ENCODE data around the gene ARHGEF25. TPM values are rescaled to one million over a fixed set of nuclear protein-coding genes. Genes with fewer than 3 reads are reported as not detected.
A peak's percentile ranks its signal among the peaks of the same experiment; 100 is the strongest.

ARHGEF25 gene
- total and polyA plus RNA-seq, 2 of the 13 experiments (the other 11 are each of a cell fraction or from before 2014, with no cell fraction given) = 11.5 to 12.5 TPM

DNA sequence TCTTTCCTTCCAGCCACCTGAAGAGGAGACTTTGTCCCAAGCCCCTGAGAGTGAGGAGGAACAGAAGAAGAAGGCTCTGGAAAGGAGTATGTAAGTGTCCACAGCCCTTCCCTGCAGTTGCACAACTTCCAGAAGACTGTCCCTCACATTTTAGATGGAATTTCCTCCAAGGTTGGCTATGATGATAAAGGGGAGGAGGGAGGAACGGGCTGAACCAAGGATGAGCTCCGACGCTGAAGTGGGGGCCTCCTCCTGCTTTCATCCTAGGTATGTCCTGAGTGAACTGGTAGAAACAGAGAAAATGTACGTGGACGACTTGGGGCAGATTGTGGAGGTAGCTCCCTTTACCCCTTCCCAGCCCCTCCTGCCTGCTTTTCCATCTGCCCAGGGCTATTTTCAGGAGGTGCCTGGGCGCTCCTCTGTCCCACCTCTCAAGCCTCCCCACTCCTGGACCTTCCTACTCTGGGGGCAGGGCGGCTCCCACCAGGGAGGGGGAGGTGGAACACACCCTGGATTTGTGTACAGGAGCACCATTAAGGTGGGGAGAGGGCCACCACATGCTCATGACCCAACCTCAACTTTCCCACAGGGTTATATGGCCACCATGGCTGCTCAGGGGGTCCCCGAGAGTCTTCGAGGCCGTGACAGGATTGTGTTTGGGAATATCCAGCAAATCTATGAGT is 2.3 kb downstream of the ARHGEF25 start:
- CTCF ChIA-PET (ENCODE audit: low intra/inter-chr PET ratio, low total read pairs) = no interaction called here
- Histone ChIP-seq H3K4me2 (ENCODE audit: low read depth, low read length) (no peak overlapping the region), H3K36me3 (replicated peaks in 1 of 2; ENCODE audit: control insufficient read depth in 1 of 2, insufficient read depth in 2 of 2, low read length in 2 of 2) (no peaks in the 10 kb centered on the region), H3K27ac (ENCODE audit: extremely low read length, insufficient read depth, low read length) (no peak overlapping the region), H4K20me1 (ENCODE audit: insufficient read depth, low read length) (no peaks in the 10 kb centered on the region), H3K79me2 (ENCODE audit: insufficient read depth, low read length) (no peaks in the 10 kb centered on the region), H3K4me3 (replicated peaks in 1 of 3; ENCODE audit: insufficient read depth in 1 of 3, low read depth in 2 of 3, low read length in 3 of 3) (no peak overlapping the region), H3K4me1 (ENCODE audit: insufficient read depth, low read length) (peaks cover 32% of the 10 kb centered on the region), H3K27me3 (ENCODE audit: control insufficient read depth in 1 of 2, insufficient read depth in 2 of 2, low read length in 2 of 2) (peaks cover 0 to 14% of the 10 kb centered on the region in 2 experiments; a peak in 2 of 5 replicates), H3K9me3 (ENCODE audit: low read length) (no peaks in the 10 kb centered on the region), H2AFZ (ENCODE audit: low read length) (no peak overlapping the region), H3K9ac (ENCODE audit: insufficient read depth, low read depth, low read length) (no peak overlapping the region)
- in situ Hi-C loops (cut with HindIII; ENCODE audit: extremely low pct_ligation_motif_present, low pct_unique_long_range_greater_than_20kb) = no loop called here
- DNase-seq (ENCODE audit: low spot score) (no peak), FAIRE-seq (no peak), ATAC-seq (no peak)
- POLR2A ChIA-PET = interaction anchor here (1.1 to 1.9 kb wide), 2 partner anchors 23 to 30 kb away, joined by 3 to 9 read pairs; partner anchors contain the start of gene PIP4K2C
- 83% methylated on average over 10 of the region's 10 CpGs for WGBS (ENCODE audit: low lambda C conversion rate)
- intact Hi-C loops (cut with micrococcal nuclease; ENCODE audit: unreplicated experiment) = no loop called here
- BruUV-seq (replicated peaks) = no TSS peak
- TF ChIP-seq SP1 (IDR thresholded peaks at IDR 0.05) (no peak), SP1 (CRISPR knock-in tag; IDR thresholded peaks at IDR 0.05) (no peak)

DNA sequence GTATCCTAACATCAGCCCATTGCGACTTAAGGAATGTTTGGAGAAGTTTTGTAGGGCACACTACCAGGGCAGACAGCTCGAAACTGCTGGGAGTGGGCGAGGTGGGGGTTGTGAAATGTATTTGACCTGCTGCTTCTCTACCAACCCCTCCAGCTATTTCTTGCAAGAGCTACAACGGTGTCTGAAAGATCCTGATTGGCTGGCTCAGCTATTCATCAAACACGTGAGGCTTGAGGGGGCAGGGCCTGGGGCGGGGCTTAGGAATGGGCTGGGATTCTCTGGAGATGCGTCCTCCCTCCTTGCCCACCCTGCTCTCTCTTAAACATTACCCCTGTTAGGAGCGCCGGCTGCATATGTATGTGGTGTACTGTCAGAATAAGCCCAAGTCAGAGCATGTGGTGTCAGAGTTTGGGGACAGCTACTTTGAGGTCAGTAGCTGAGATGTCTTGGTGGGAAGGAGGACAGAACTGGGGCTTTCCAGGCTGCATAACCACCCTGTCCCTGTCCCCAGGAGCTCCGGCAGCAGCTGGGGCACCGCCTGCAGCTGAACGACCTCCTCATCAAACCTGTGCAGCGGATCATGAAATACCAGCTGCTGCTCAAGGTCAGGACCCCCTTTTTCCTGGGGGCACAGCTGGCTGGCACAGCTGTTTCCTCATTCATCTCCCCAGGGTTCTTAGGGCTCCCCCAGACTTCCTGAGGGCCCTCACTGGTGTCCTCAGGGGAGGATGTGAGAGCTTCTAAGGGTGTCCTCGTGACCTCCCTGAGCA is 3.1 kb downstream of the ARHGEF25 start:
- in situ Hi-C loops (cut with HindIII; ENCODE audit: extremely low pct_ligation_motif_present, low pct_unique_long_range_greater_than_20kb) = no loop called here
- Histone ChIP-seq H3K4me2 (ENCODE audit: low read depth, low read length) (no peak overlapping the region), H3K27ac (ENCODE audit: extremely low read length, insufficient read depth, low read length) (no peak overlapping the region), H3K79me2 (ENCODE audit: insufficient read depth, low read length) (no peaks in the 10 kb centered on the region), H3K4me3 (replicated peaks in 1 of 3; ENCODE audit: insufficient read depth in 1 of 3, low read depth in 2 of 3, low read length in 3 of 3) (no peak overlapping the region), H3K9me3 (ENCODE audit: low read length) (no peaks in the 10 kb centered on the region), H2AFZ (ENCODE audit: low read length) (no peak overlapping the region), H4K20me1 (ENCODE audit: insufficient read depth, low read length) (no peaks in the 10 kb centered on the region), H3K36me3 (replicated peaks in 1 of 2; ENCODE audit: control insufficient read depth in 1 of 2, insufficient read depth in 2 of 2, low read length in 2 of 2) (no peaks in the 10 kb centered on the region), H3K4me1 (ENCODE audit: insufficient read depth, low read length) (peaks cover 37% of the 10 kb centered on the region), H3K9ac (ENCODE audit: insufficient read depth, low read depth, low read length) (no peak overlapping the region), H3K27me3 (ENCODE audit: control insufficient read depth in 1 of 2, insufficient read depth in 2 of 2, low read length in 2 of 2) (peaks cover 0 to 16% of the 10 kb centered on the region in 2 experiments; a peak in 2 of 5 replicates)
- ATAC-seq = no peak
- ChIA-PET CTCF (ENCODE audit: low intra/inter-chr PET ratio, low total read pairs) (no interaction called here), POLR2A (interaction anchor here (1.1 to 1.9 kb wide), 2 partner anchors 24 to 31 kb away, joined by 3 to 9 read pairs; partner anchors contain the start of gene PIP4K2C)
- intact Hi-C loops (cut with micrococcal nuclease; ENCODE audit: unreplicated experiment) = no loop called here
- no peak for DNase-seq (ENCODE audit: low spot score)
- no TSS peak for BruUV-seq (replicated peaks)
- FAIRE-seq = no peak
- 85% methylated on average over 10 of the region's 14 CpGs for whole genome bisulfite sequencing (ENCODE audit: low lambda C conversion rate)
- TF ChIP-seq THAP11 (CRISPR knock-in tag; IDR thresholded peaks at IDR 0.05) (no peak), NFYB (CRISPR knock-in tag; IDR thresholded peaks at IDR 0.05) (peak; percentile 47), HES4 (CRISPR knock-in tag; IDR thresholded peaks at IDR 0.05; ENCODE audit: borderline replicate concordance) (no peak), NR1H2 (CRISPR knock-in tag; IDR thresholded peaks at IDR 0.05; ENCODE audit: borderline replicate concordance, low read depth) (no peak), ZNF713 (CRISPR knock-in tag; IDR thresholded peaks at IDR 0.05) (no peak), HNRNPLL (IDR thresholded peaks at IDR 0.05; ENCODE audit: low read depth, low read length, poor library complexity, severe bottlenecking) (no peak), MTA1 (CRISPR knock-in tag; IDR thresholded peaks at IDR 0.05; ENCODE audit: borderline replicate concordance) (no peak), PCBP1 (IDR thresholded peaks at IDR 0.05; ENCODE audit: borderline replicate concordance, low read depth, low read length) (no peak)
- TF ChIP-seq, protein P1, sequence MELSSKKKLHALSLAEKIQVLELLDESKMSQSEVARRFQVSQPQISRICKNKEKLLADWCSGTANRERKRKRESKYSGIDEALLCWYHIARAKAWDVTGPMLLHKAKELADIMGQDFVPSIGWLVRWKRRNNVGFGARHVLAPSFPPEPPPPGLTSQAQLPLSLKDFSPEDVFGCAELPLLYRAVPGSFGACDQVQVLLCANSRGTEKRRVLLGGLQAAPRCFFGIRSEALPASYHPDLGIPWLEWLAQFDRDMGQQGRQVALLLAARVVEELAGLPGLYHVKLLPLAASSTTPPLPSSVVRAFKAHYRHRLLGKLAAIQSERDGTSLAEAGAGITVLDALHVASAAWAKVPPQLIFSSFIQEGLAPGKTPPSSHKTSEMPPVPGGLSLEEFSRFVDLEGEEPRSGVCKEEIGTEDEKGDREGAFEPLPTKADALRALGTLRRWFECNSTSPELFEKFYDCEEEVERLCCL (CRISPR knock-in tag; IDR thresholded peaks at IDR 0.05; ENCODE audit: borderline replicate concordance) = no peak
- TF ChIP-seq, protein P2, sequence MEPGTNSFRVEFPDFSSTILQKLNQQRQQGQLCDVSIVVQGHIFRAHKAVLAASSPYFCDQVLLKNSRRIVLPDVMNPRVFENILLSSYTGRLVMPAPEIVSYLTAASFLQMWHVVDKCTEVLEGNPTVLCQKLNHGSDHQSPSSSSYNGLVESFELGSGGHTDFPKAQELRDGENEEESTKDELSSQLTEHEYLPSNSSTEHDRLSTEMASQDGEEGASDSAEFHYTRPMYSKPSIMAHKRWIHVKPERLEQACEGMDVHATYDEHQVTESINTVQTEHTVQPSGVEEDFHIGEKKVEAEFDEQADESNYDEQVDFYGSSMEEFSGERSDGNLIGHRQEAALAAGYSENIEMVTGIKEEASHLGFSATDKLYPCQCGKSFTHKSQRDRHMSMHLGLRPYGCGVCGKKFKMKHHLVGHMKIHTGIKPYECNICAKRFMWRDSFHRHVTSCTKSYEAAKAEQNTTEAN (CRISPR knock-in tag; conservative IDR thresholded peaks at IDR 0.05) = no peak
- TF ChIP-seq, protein P3, sequence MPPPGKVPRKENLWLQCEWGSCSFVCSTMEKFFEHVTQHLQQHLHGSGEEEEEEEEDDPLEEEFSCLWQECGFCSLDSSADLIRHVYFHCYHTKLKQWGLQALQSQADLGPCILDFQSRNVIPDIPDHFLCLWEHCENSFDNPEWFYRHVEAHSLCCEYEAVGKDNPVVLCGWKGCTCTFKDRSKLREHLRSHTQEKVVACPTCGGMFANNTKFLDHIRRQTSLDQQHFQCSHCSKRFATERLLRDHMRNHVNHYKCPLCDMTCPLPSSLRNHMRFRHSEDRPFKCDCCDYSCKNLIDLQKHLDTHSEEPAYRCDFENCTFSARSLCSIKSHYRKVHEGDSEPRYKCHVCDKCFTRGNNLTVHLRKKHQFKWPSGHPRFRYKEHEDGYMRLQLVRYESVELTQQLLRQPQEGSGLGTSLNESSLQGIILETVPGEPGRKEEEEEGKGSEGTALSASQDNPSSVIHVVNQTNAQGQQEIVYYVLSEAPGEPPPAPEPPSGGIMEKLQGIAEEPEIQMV (CRISPR knock-in tag; IDR thresholded peaks at IDR 0.05; ENCODE audit: low read depth) = no peak
